HepG2 (cell line): Measurements from ENCODE around the gene CLASP2. TPM values are rescaled to one million over a fixed set of nuclear protein-coding genes. Genes with fewer than 3 reads are reported as not detected.

Source experiments
- ATAC-seq: fragments of 200-7000 bp; cut with Tn5 transposase; 3 replicates; pipeline ENCODE4 v1.9.1; 2020; ENCODE audit warnings: mild to moderate bottlenecking, moderate library complexity
- BruUV-seq: library from RNA; stranded (reverse); fragments of 400-500 nt; replicated peaks from 2 replicates; lab custom pipeline; 2021; lab: Mats Ljungman, UMichigan
- CTCF ChIA-PET: fragments of 300-600 bp; formaldehyde crosslinking; extraction: SDS; loops from one replicate; lab custom pipeline; 2021; ENCODE audit warnings: low total read pairs, inconsistent platforms, low intra/inter-chr PET ratio; lab: Yijun Ruan, JAX
- POLR2A ChIA-PET: fragments of 350-600 bp; sonication (Branson Sonifier 250); formaldehyde crosslinking; loops from one replicate; lab custom pipeline; 2020; ENCODE audit warnings: antibody characterized with exemption, inconsistent platforms; lab: Yijun Ruan, JAX
- DNase-seq: peaks from one replicate; pipeline ENCODE4 v3.0.0-alpha.2; 2015; ENCODE audit warnings: low spot score
- FAIRE-seq: peaks from 3 replicates; lab custom pipeline; 2011; peaks lifted over from hg19 to GRCh38; lab: Jason Lieb, UNC
- H2AFZ ChIP-seq: one replicate; pipeline ENCODE4 v1.6.1; 2011; ENCODE audit warnings: low read length, inconsistent platforms
- H3K27ac ChIP-seq: fragments of 300-600 bp; 3 replicates; pipeline ENCODE4 v1.8.0; 2011; ENCODE audit warnings: mixed run types, mild to moderate bottlenecking, mixed read lengths, low read length, inconsistent platforms; ENCODE audit not compliant: insufficient read depth; ENCODE audit errors: extremely low read length
- H3K27me3 ChIP-seq, 2 experiments: fragments of 200-600 bp in 1 of 2; 2 replicates in 1 of 2; 3 replicates in 1 of 2; pipeline versions ENCODE4 v1.6.0 to v1.8.0; 2011; ENCODE audit warnings: low read length in 2 of 2, mild to moderate bottlenecking in 2 of 2, moderate library complexity in 2 of 2, inconsistent platforms in 1 of 2; ENCODE audit not compliant: insufficient read depth in 2 of 2, control insufficient read depth in 1 of 2
- H3K36me3 ChIP-seq, 2 experiments: fragments of 200-600 bp in 1 of 2; replicated peaks in 1 of 2; 2 replicates in 1 of 2; 3 replicates in 1 of 2; pipeline versions ENCODE4 v1.5.1 to v1.8.0; 2011; ENCODE audit warnings: low read length in 2 of 2, inconsistent platforms in 1 of 2; ENCODE audit not compliant: insufficient read depth in 2 of 2, control insufficient read depth in 1 of 2
- H3K4me1 ChIP-seq: 2 replicates; pipeline ENCODE4 v1.5.1; 2012; ENCODE audit warnings: low read length, inconsistent platforms; ENCODE audit not compliant: insufficient read depth
- H3K4me2 ChIP-seq: 2 replicates; pipeline ENCODE4 v1.6.0; 2011; ENCODE audit warnings: low read depth, low read length, inconsistent platforms
- H3K4me3 ChIP-seq, 3 experiments: fragments of 200-600 bp in 1 of 3; sonication (generic), shearing (Covaris generic) in 1 of 3; replicated peaks in 1 of 3; 2 replicates each; pipeline ENCODE4 v1.5.1; 2011 to 2016; ENCODE audit warnings: low read length in 3 of 3, inconsistent platforms in 2 of 3, low read depth in 2 of 3, mild to moderate bottlenecking in 2 of 3, control low read depth in 1 of 3, mixed read lengths in 1 of 3; ENCODE audit not compliant: insufficient read depth in 1 of 3
- H3K79me2 ChIP-seq: one replicate; pipeline ENCODE4 v1.6.1; 2011; ENCODE audit warnings: low read length, inconsistent platforms; ENCODE audit not compliant: insufficient read depth
- H3K9ac ChIP-seq: 2 replicates; pipeline ENCODE4 v1.6.0; 2011; ENCODE audit warnings: mild to moderate bottlenecking, low read depth, low read length, inconsistent platforms; ENCODE audit not compliant: insufficient read depth
- H3K9me3 ChIP-seq: 2 replicates; pipeline ENCODE4 v1.5.1; 2012; ENCODE audit warnings: mild to moderate bottlenecking, low read length
- H4K20me1 ChIP-seq: 2 replicates; pipeline ENCODE4 v1.6.0; 2011; ENCODE audit warnings: inconsistent platforms, mild to moderate bottlenecking, low read length, moderate library complexity; ENCODE audit not compliant: insufficient read depth
- FLYWCH1 ChIP-seq: sonication (generic); formaldehyde crosslinking; IDR thresholded peaks from 2 replicates; pipeline ENCODE4 v1.8.1; 2023; ENCODE audit warnings: mild to moderate bottlenecking, missing genetic modification reagents
- KDM5B ChIP-seq: sonication (generic); formaldehyde crosslinking; IDR thresholded peaks from 2 replicates; pipeline ENCODE4 v1.4.0; 2020; ENCODE audit warnings: missing genetic modification reagents, mild to moderate bottlenecking, borderline replicate concordance
- LCORL ChIP-seq, 2 experiments: fragments of 450-650 bp in 1 of 2; sonication (generic) in 1 of 2; formaldehyde crosslinking in 1 of 2; IDR thresholded peaks; 2 replicates each; pipeline versions ENCODE4 v1.5.0 to v1.6.1; 2017 to 2020; ENCODE audit warnings: antibody characterized with exemption in 1 of 2, missing genetic modification reagents in 1 of 2
- MIER3 ChIP-seq: IDR thresholded peaks from 2 replicates; pipeline ENCODE4 v1.6.1; 2016; ENCODE audit warnings: missing compliant biosample characterization, borderline replicate concordance
- MNT ChIP-seq: fragments of 450-650 bp; IDR thresholded peaks from 2 replicates; pipeline ENCODE4 v1.6.1; 2016
- PRPF4 ChIP-seq: fragments of 200-400 bp; formaldehyde crosslinking; IDR thresholded peaks from 2 replicates; pipeline ENCODE4 v1.6.1; 2016; ENCODE audit warnings: low read length, low read depth; ENCODE audit not compliant: poor library complexity, severe bottlenecking
- RBFOX2 ChIP-seq: fragments of 200-400 bp; formaldehyde crosslinking; IDR thresholded peaks from 2 replicates; pipeline ENCODE4 v1.6.1; 2017; ENCODE audit warnings: low read depth, mild to moderate bottlenecking, low read length
- SIX1 ChIP-seq: sonication (generic); formaldehyde crosslinking; IDR thresholded peaks from 2 replicates; pipeline ENCODE4 v1.4.0; 2020; ENCODE audit warnings: missing genetic modification reagents, borderline replicate concordance
- TRAFD1 ChIP-seq: sonication (generic); formaldehyde crosslinking; IDR thresholded peaks from 2 replicates; pipeline ENCODE4 v1.5.1; 2020; ENCODE audit warnings: missing genetic modification reagents, mild to moderate bottlenecking, borderline replicate concordance
- ZNF543 ChIP-seq: sonication (generic); formaldehyde crosslinking; IDR thresholded peaks from 2 replicates; pipeline ENCODE4 v1.4.0; 2020; ENCODE audit warnings: mild to moderate bottlenecking, missing genetic modification reagents
- ZNF691 ChIP-seq: sonication (generic); formaldehyde crosslinking; IDR thresholded peaks from 2 replicates; pipeline ENCODE4 v1.4.0; 2020; ENCODE audit warnings: missing genetic modification reagents, low read depth, mild to moderate bottlenecking, borderline replicate concordance
- ZNF747 ChIP-seq: sonication (generic); formaldehyde crosslinking; IDR thresholded peaks from 2 replicates; pipeline ENCODE4 v1.8.1; 2023; ENCODE audit warnings: missing genetic modification reagents, mild to moderate bottlenecking, borderline replicate concordance
- ZNF816 ChIP-seq: sonication (generic); formaldehyde crosslinking; IDR thresholded peaks from 2 replicates; pipeline ENCODE4 v1.8.0; 2022; ENCODE audit warnings: missing genetic modification reagents, mild to moderate bottlenecking, borderline replicate concordance
- WGBS: methylation state at CpG from one replicate; pipeline ENCODE4 v1.1.6; 2017; ENCODE audit warnings: low lambda C conversion rate; 5-methylcytosine and 5-hydroxymethylcytosine counted together
- in situ Hi-C: cut with HindIII; loops from 2 replicates; pipeline ENCODE4 v1.10.0; 2017; ENCODE audit warnings: low pct_unique_long_range_greater_than_20kb; ENCODE audit not compliant: extremely low pct_ligation_motif_present
- intact Hi-C: fragments of 100-400 bp; cut with micrococcal nuclease; formaldehyde crosslinking; loops from one replicate; pipeline ENCODE4 v1.10.0; 2022; ENCODE audit not compliant: unreplicated experiment
- polyA plus RNA-seq, 8 experiments: library from polyadenylated mRNA; depleted of rRNA in 3 of 8; stranded (reverse) in 7 of 8; unstranded in 1 of 8; fragments of >200 nt; fragmentation: Illumina TruSeq in 4 of 8; extraction: Trizol in 4 of 8; gene quantifications; 2 replicates each; pipeline versions ENCODE4 v1.2.1 to v1.2.3, GENCODE V29; 2011 to 2016; ENCODE audit warnings: low read depth in 4 of 8, missing spikeins in 1 of 8, mixed read lengths in 1 of 8; ENCODE audit not compliant: insufficient read depth in 1 of 8
- total RNA-seq, 5 experiments: library from RNA; depleted of rRNA; stranded (reverse); fragments of >200 nt; fragmentation: Illumina TruSeq; extraction: Trizol; gene quantifications; 2 replicates each; pipeline ENCODE4 v1.2.3, GENCODE V29; 2016; ENCODE audit warnings: low read depth in 1 of 5

Gene CLASP2
- total and polyA plus RNA-seq, 2 of the 13 experiments (the other 11 are each of a cell fraction or from before 2014, with no cell fraction given), result 15.7 to 34.8 TPM

GRCh38 chr3:33650495-33650894 lies 67.6 kb downstream of the CLASP2 start:
- no peak overlapping the region for H3K4me2 ChIP-seq
- ATAC-seq (no peak), FAIRE-seq (no peak), DNase-seq (no peak)
- H3K9ac ChIP-seq, result no peak overlapping the region
- 97% methylated on average over 1 of the region's 1 CpG for WGBS
- H3K36me3 ChIP-seq, result no peaks in the 10 kb centered on the region
- no peak overlapping the region for H2AFZ ChIP-seq
- H4K20me1 ChIP-seq, result no peaks in the 10 kb centered on the region
- in situ Hi-C loops (no loop called here), intact Hi-C loops (no loop called here)
- no peaks in the 10 kb centered on the region for H3K27me3 ChIP-seq
- ChIA-PET CTCF (no interaction called here), POLR2A (no interaction called here)
- no peaks in the 10 kb centered on the region for H3K9me3 ChIP-seq
- BruUV-seq, result no TSS peak
- H3K4me1 ChIP-seq, result no peaks in the 10 kb centered on the region
- H3K27ac ChIP-seq, result no peak overlapping the region
- no peak overlapping the region for H3K4me3 ChIP-seq
- peaks cover 5% of the 10 kb centered on the region for H3K79me2 ChIP-seq
- no peak for TF ChIP-seq MIER3 (CRISPR knock-in tag)
- no peak for TF ChIP-seq PRPF4
- TF ChIP-seq ZNF747 (CRISPR knock-in tag), result no peak
- TF ChIP-seq MNT, result no peak
- TF ChIP-seq TRAFD1 (CRISPR knock-in tag), result no peak
- TF ChIP-seq FLYWCH1 (CRISPR knock-in tag), result no peak
- no peak for TF ChIP-seq ZNF543 (CRISPR knock-in tag)
- no peak for TF ChIP-seq RBFOX2
- no peak for TF ChIP-seq ZNF816 (CRISPR knock-in tag)
- no peak for TF ChIP-seq KDM5B (CRISPR knock-in tag)
- no peak for TF ChIP-seq ZNF691
- no peak for TF ChIP-seq SIX1 (CRISPR knock-in tag)
- TF ChIP-seq LCORL (IDR thresholded peaks at IDR 0.05), result no peak
- TF ChIP-seq LCORL (CRISPR knock-in tag; IDR thresholded peaks at IDR 0.05), result no peak
